ENCODE results near the gene ANKK1. TPM values are rescaled to one million over a fixed set of nuclear protein-coding genes. Genes with fewer than 3 reads are reported as not detected.

ANKK1 gene
- total and polyA plus RNA-seq, 2 donors (not counting 1 experiment from before 2014, with no cell fraction given): not detected

DNA sequence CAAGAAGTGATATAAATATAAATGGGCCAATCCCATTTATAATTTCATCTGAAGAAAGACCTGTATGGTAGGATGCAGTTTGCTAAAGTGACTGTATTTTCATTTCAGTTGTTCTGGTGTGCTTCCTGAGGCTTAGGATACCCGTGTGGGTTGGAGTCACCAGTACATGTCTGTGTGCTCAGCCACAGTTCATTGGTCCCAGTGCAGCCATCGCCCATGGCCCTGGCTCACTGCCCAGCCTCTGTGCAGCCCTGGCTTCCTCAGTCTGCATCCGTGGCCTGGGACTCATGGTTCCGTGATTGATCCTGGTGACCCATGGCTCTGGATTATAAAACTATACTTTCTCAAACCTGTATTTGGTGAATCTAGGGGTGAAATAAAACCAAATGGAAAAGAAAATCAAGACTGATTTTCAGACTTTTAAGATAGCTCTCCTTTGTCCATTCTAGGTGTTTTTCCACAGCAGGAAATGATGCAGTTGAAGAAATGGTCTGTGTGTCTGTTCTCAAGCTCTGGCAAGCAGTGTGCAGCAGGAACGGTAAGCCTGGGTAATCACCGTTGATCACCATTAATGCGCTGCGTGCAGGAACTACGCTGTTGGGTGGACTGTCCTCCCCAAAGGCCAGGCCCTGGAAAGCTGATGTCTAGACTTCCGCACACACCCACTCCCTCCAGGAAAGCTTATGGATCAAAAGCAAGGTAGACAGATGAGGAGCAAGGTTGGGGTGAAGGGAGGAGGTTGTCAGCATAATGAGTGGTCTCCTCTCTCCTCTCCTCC, 46.0 kb upstream of the ANKK1 start:
- TF ChIP-seq EZH2 (IDR thresholded peaks at IDR 0.05; ENCODE audit: low read length, missing control alignments): no peak
- TF ChIP-seq, protein P1, sequence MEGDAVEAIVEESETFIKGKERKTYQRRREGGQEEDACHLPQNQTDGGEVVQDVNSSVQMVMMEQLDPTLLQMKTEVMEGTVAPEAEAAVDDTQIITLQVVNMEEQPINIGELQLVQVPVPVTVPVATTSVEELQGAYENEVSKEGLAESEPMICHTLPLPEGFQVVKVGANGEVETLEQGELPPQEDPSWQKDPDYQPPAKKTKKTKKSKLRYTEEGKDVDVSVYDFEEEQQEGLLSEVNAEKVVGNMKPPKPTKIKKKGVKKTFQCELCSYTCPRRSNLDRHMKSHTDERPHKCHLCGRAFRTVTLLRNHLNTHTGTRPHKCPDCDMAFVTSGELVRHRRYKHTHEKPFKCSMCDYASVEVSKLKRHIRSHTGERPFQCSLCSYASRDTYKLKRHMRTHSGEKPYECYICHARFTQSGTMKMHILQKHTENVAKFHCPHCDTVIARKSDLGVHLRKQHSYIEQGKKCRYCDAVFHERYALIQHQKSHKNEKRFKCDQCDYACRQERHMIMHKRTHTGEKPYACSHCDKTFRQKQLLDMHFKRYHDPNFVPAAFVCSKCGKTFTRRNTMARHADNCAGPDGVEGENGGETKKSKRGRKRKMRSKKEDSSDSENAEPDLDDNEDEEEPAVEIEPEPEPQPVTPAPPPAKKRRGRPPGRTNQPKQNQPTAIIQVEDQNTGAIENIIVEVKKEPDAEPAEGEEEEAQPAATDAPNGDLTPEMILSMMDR (conservative IDR thresholded peaks at IDR 0.05 in 1 of 2, IDR thresholded peaks at IDR 0.05 in 1 of 2; ENCODE audit: low read depth in 1 of 2, low read length in 2 of 2): no peak
- no peak for DNase-seq (ENCODE audit: low read depth in 2 of 2)
- no peaks in the 10 kb centered on the region for H3K4me1 ChIP-seq (ENCODE audit: control insufficient read depth, extremely low read depth, insufficient read depth, low read length)
- no peaks in the 10 kb centered on the region for H3K36me3 ChIP-seq (ENCODE audit: control insufficient read depth, insufficient read depth, low read length)
- no peak overlapping the region for H2AFZ ChIP-seq (ENCODE audit: low read length)
- no peak overlapping the region for H3K4me2 ChIP-seq (ENCODE audit: extremely low read depth, insufficient read depth, low read length)
- no peaks in the 10 kb centered on the region for H3K27me3 ChIP-seq (ENCODE audit: control insufficient read depth, insufficient read depth, low read length)
- no peaks in the 10 kb centered on the region for H4K20me1 ChIP-seq (ENCODE audit: control insufficient read depth, extremely low read depth, insufficient read depth, low read length)
- H3K27ac ChIP-seq (ENCODE audit: insufficient read depth, low read length): no peak overlapping the region
- no peaks in the 10 kb centered on the region for H3K79me2 ChIP-seq (ENCODE audit: control insufficient read depth, insufficient read depth, low read length)
- no peak overlapping the region for H3K4me3 ChIP-seq (replicated peaks in 1 of 4; ENCODE audit: control extremely low read depth in 1 of 4, insufficient read depth in 1 of 4, low read depth in 3 of 4, low read length in 4 of 4)
- H3K9ac ChIP-seq (ENCODE audit: insufficient read depth, low read length): no peak overlapping the region
- no peaks in the 10 kb centered on the region for H3K9me3 ChIP-seq (ENCODE audit: control insufficient read depth, insufficient read depth, low read depth, low read length)

DNA sequence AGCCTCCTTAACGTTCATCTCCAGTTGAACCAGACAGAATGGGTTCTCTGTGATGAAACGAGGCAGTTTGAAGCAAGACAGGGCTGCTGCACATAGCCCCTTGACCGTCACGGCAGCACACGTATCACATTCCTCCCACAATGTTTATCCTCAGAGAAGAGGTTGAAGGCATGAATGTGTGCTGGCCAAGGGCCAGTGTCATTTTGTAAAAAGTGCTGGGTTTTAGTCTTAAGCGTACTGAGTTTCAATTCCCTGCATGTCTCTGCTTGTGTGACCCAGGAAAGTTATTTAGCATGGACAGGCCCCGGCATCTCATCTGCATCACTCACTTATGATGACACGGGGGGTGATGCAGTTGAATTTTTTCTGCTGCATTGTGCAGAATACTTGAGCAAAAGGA, 41.6 kb upstream of the ANKK1 start:
- Histone ChIP-seq H3K4me2 (ENCODE audit: extremely low read depth, insufficient read depth, low read length) (no peak overlapping the region), H3K27ac (ENCODE audit: insufficient read depth, low read length) (no peak overlapping the region)
- peak; percentile 7 to 27 for DNase-seq (ENCODE audit: low read depth in 2 of 2)

DNA sequence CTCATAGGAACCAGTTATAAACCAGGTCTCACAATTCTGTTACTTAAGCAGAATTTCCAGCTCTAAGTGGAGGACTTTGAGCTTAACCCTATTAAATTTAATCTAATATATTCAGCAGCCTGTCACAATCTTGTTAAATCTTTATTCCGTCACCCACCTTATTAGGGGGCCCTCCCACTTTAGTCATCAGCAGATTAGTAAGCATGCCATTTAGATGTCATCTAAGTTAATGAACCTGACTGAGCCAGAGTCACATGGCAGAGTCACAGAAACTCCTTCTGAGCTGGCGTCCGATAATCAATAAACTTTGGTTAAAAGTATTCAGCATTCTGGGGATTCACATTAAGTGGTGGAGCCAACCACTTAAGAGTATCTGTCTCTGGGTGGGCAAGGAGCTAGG, 38.1 kb upstream of the ANKK1 start:
- no peak overlapping the region for H3K9ac ChIP-seq (ENCODE audit: insufficient read depth, low read length)
- H4K20me1 ChIP-seq (ENCODE audit: control insufficient read depth, extremely low read depth, insufficient read depth, low read length): no peaks in the 10 kb centered on the region
- H3K4me3 ChIP-seq (replicated peaks in 1 of 4; ENCODE audit: control extremely low read depth in 1 of 4, insufficient read depth in 1 of 4, low read depth in 3 of 4, low read length in 4 of 4): no peak overlapping the region
- H3K4me1 ChIP-seq (ENCODE audit: control insufficient read depth, extremely low read depth, insufficient read depth, low read length): no peaks in the 10 kb centered on the region
- no peaks in the 10 kb centered on the region for H3K36me3 ChIP-seq (ENCODE audit: control insufficient read depth, insufficient read depth, low read length)
- no peak for DNase-seq (ENCODE audit: low read depth in 2 of 2)
- H3K27ac ChIP-seq (ENCODE audit: insufficient read depth, low read length): no peak overlapping the region
- TF ChIP-seq EZH2 (IDR thresholded peaks at IDR 0.05; ENCODE audit: low read length, missing control alignments): no peak
- TF ChIP-seq, protein P1 (conservative IDR thresholded peaks at IDR 0.05 in 1 of 2, IDR thresholded peaks at IDR 0.05 in 1 of 2; ENCODE audit: low read depth in 1 of 2, low read length in 2 of 2): no peak
- no peaks in the 10 kb centered on the region for H3K9me3 ChIP-seq (ENCODE audit: control insufficient read depth, insufficient read depth, low read depth, low read length)
- no peaks in the 10 kb centered on the region for H3K79me2 ChIP-seq (ENCODE audit: control insufficient read depth, insufficient read depth, low read length)
- no peaks in the 10 kb centered on the region for H3K27me3 ChIP-seq (ENCODE audit: control insufficient read depth, insufficient read depth, low read length)
- H2AFZ ChIP-seq (ENCODE audit: low read length): no peak overlapping the region
- no peak overlapping the region for H3K4me2 ChIP-seq (ENCODE audit: extremely low read depth, insufficient read depth, low read length)

More for the DNA sequence above, 41.6 kb upstream of the ANKK1 start:
- Histone ChIP-seq H3K9ac (ENCODE audit: insufficient read depth, low read length) (no peak overlapping the region), H2AFZ (ENCODE audit: low read length) (no peak overlapping the region), H3K4me3 (replicated peaks in 1 of 4; ENCODE audit: control extremely low read depth in 1 of 4, insufficient read depth in 1 of 4, low read depth in 3 of 4, low read length in 4 of 4) (no peak overlapping the region), H3K79me2 (ENCODE audit: control insufficient read depth, insufficient read depth, low read length) (no peaks in the 10 kb centered on the region), H3K27me3 (ENCODE audit: control insufficient read depth, insufficient read depth, low read length) (no peaks in the 10 kb centered on the region), H4K20me1 (ENCODE audit: control insufficient read depth, extremely low read depth, insufficient read depth, low read length) (no peaks in the 10 kb centered on the region), H3K9me3 (ENCODE audit: control insufficient read depth, insufficient read depth, low read depth, low read length) (no peaks in the 10 kb centered on the region), H3K36me3 (ENCODE audit: control insufficient read depth, insufficient read depth, low read length) (no peaks in the 10 kb centered on the region), H3K4me1 (ENCODE audit: control insufficient read depth, extremely low read depth, insufficient read depth, low read length) (no peaks in the 10 kb centered on the region)
- TF ChIP-seq, protein P1 (conservative IDR thresholded peaks at IDR 0.05 in 1 of 2, IDR thresholded peaks at IDR 0.05 in 1 of 2; ENCODE audit: low read depth in 1 of 2, low read length in 2 of 2): no peak
- TF ChIP-seq EZH2 (IDR thresholded peaks at IDR 0.05; ENCODE audit: low read length, missing control alignments): no peak

All from fibroblast of lung (primary cell).